Progenitor cell of endocrine pancreas (in vitro differentiated cells): Measurements from ENCODE around the gene PPFIA1. TPM values are rescaled to one million over a fixed set of nuclear protein-coding genes. Genes with fewer than 3 reads are reported as not detected.
A peak's percentile ranks its signal among the peaks of the same experiment; 100 is the strongest.

ENCODE experiments used
- DNase-seq: peaks from one replicate; pipeline ENCODE4 v3.0.0; 2021; ENCODE audit warnings: low spot score; ENCODE audit not compliant: unreplicated experiment
- H3K27ac Mint-ChIP-seq: 2 replicates; pipeline ENCODE4 v1.8.0; 2021; ENCODE audit warnings: mild to moderate bottlenecking, moderate library complexity, mixed read lengths
- H3K27me3 Mint-ChIP-seq: 2 replicates; pipeline ENCODE4 v1.8.0; 2021; ENCODE audit warnings: mixed read lengths
- H3K36me3 Mint-ChIP-seq: 2 replicates; pipeline ENCODE4 v1.8.0; 2022; ENCODE audit warnings: mixed read lengths; ENCODE audit not compliant: insufficient read depth
- H3K4me1 Mint-ChIP-seq: 2 replicates; pipeline ENCODE4 v1.8.0; 2021; ENCODE audit warnings: low read depth, mixed read lengths
- H3K4me3 Mint-ChIP-seq: 2 replicates; pipeline ENCODE4 v1.8.0; 2021; ENCODE audit warnings: low read depth, mild to moderate bottlenecking, moderate library complexity, mixed read lengths
- H3K9me3 Mint-ChIP-seq: 2 replicates; pipeline ENCODE4 v1.8.0; 2021; ENCODE audit warnings: low read depth, mixed read lengths
- total RNA-seq: library from RNA; stranded (reverse); gene quantifications from 2 replicates; pipeline ENCODE4 v1.2.1, GENCODE V29; 2021
- TF ChIP-seq, protein P1 (sequence below): fragments of 200-600 bp; sonication (generic); IDR thresholded peaks from one replicate; pipeline ENCODE4 v1.5.0; 2021; ENCODE audit warnings: antibody characterized with exemption, mild to moderate bottlenecking; ENCODE audit not compliant: unreplicated experiment

PPFIA1 gene
- total RNA-seq, 1 donor from 2014 or later: 70.8 TPM

- no peak overlapping the region for H3K4me3 Mint-ChIP-seq
- H3K9me3 Mint-ChIP-seq: no peaks in the 10 kb centered on the region
- no peak for DNase-seq
- no peaks in the 10 kb centered on the region for H3K27me3 Mint-ChIP-seq
- TF ChIP-seq, protein P1, sequence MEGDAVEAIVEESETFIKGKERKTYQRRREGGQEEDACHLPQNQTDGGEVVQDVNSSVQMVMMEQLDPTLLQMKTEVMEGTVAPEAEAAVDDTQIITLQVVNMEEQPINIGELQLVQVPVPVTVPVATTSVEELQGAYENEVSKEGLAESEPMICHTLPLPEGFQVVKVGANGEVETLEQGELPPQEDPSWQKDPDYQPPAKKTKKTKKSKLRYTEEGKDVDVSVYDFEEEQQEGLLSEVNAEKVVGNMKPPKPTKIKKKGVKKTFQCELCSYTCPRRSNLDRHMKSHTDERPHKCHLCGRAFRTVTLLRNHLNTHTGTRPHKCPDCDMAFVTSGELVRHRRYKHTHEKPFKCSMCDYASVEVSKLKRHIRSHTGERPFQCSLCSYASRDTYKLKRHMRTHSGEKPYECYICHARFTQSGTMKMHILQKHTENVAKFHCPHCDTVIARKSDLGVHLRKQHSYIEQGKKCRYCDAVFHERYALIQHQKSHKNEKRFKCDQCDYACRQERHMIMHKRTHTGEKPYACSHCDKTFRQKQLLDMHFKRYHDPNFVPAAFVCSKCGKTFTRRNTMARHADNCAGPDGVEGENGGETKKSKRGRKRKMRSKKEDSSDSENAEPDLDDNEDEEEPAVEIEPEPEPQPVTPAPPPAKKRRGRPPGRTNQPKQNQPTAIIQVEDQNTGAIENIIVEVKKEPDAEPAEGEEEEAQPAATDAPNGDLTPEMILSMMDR: no peak
- H3K27ac Mint-ChIP-seq: peak overlapping the region; percentile 6
- H3K4me1 Mint-ChIP-seq: peaks cover 12% of the 10 kb centered on the region
- H3K36me3 Mint-ChIP-seq: peaks cover 33% of the 10 kb centered on the region
These were observed 26.9 kb downstream of the PPFIA1 start for GRCh38 chr11:70297341-70297740.

DNA sequence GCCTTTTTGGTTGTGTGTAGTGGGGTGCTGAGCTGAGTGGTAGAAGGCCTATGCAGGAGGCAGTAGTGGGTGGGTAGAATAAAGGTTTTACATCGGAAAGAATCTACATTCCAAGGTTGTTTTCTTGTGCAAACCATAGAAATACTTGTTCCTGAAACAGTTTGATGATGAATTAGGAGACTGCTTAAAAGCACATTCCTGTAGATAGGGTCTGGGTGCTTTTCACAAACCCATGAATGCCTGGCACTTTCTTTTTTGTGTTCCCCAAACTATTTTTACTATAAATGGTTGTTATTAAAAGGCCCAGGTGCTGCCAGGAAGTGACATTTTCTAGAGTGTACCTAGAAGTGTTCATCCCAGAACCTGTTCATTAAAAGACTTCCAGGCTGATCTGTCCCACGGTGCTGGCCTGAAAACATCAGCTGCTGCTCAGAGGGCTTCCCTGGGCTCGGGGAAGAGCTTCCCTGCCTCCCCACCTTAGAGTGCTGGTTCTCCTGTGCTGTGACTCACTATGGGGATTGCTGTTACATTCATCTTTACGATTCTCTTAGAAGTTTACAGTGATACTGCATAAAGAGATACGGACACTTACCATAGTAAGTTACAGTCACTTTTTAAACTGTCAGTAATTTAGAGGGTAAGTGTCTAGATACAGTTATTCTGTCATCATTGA, 27.9 kb downstream of the PPFIA1 start:
- Mint-ChIP-seq H3K36me3 (peaks cover 26% of the 10 kb centered on the region), H3K9me3 (no peaks in the 10 kb centered on the region), H3K27ac (no peak overlapping the region), H3K4me3 (no peak overlapping the region), H3K4me1 (peaks cover 12% of the 10 kb centered on the region), H3K27me3 (no peaks in the 10 kb centered on the region)
- no peak for DNase-seq
- TF ChIP-seq, protein P1: no peak

- peaks cover 15% of the 10 kb centered on the region for H3K36me3 Mint-ChIP-seq
- H3K4me1 Mint-ChIP-seq: peaks cover 10% of the 10 kb centered on the region
- no peak overlapping the region for H3K27ac Mint-ChIP-seq
- DNase-seq: no peak
- TF ChIP-seq, protein P1: no peak
- no peaks in the 10 kb centered on the region for H3K9me3 Mint-ChIP-seq
- no peaks in the 10 kb centered on the region for H3K27me3 Mint-ChIP-seq
- H3K4me3 Mint-ChIP-seq: no peak overlapping the region
These were observed 29.1 kb downstream of the PPFIA1 start for GRCh38 chr11:70299636-70300035.

GRCh38 chr11:70301191-70301590, 30.7 kb downstream of the PPFIA1 start:
- DNase-seq: no peak
- Mint-ChIP-seq H3K9me3 (no peaks in the 10 kb centered on the region), H3K36me3 (peaks cover 14% of the 10 kb centered on the region), H3K4me3 (no peak overlapping the region), H3K27me3 (no peaks in the 10 kb centered on the region), H3K27ac (no peak overlapping the region), H3K4me1 (peaks cover 13% of the 10 kb centered on the region)
- TF ChIP-seq, protein P1: no peak

- H3K36me3 Mint-ChIP-seq: peaks cover 11% of the 10 kb centered on the region
- peaks cover 18% of the 10 kb centered on the region for H3K4me1 Mint-ChIP-seq
- H3K27me3 Mint-ChIP-seq: no peaks in the 10 kb centered on the region
- no peak overlapping the region for H3K27ac Mint-ChIP-seq
- no peaks in the 10 kb centered on the region for H3K9me3 Mint-ChIP-seq
- H3K4me3 Mint-ChIP-seq: no peak overlapping the region
- TF ChIP-seq, protein P1: no peak
- no peak for DNase-seq
These were observed 31.4 kb downstream of the PPFIA1 start for GRCh38 chr11:70301721-70302418.
